Heart left ventricle (tissue), 13 donors: ENCODE results near the gene CXXC1.

Experiments used
- POLR2A ChIP-seq, 2 donors: fragments of 450-650 bp; IDR thresholded peaks; one replicate each; pipeline ENCODE4 v1.6.1; 2017; ENCODE audit warnings: antibody characterized with exemption in 2 of 2, mild to moderate bottlenecking in 2 of 2, moderate library complexity in 2 of 2
- TF ChIP-seq, protein P1 (sequence below), 12 donors: fragments of 200-600 bp; sonication (generic) in 4 of 12; IDR thresholded peaks; one replicate each; pipeline versions ENCODE4 v1.5.0 to v1.8.0; 2018 to 2022; ENCODE audit warnings: antibody characterized with exemption in 12 of 12, mild to moderate bottlenecking in 5 of 12
- donor health status: ischemic (EF 13 %, LVEDD 7.1; RV severe dilation, severe dysfunction).
- donor health status: DM: no; HTN: yes; CAD: no.
- donor health status: DM: no; HTN: no; CAD: no.
- donor health status: ischemic (EF 25% LVEDD 6.9; RV normal size, moderate dysfunction).
- donor health status: ischemic (EF 25% LVEDD 5.7; RV mildly dilated, moderate dysfunction).
- donor health status: ischemic (EF 35%, LVEDD 5.7; RV mildly dilated, moderate dysfunction).
- donor health status: nonischemic (EF 11% LVEDD 7.7; RV severe dilation, severe dysfunction).
- donor health status: DM: yes; HTN: yes; CAD: no.
- donor health status: PGD.
- donor health status: ischemic (EF 29% LVEDD 5.4; RV normal size, mild dysfunction).
- donor health status: nonischemic (EF 23%, LVEDD 6.1; RV moderate dilation, normal function).

DNA sequence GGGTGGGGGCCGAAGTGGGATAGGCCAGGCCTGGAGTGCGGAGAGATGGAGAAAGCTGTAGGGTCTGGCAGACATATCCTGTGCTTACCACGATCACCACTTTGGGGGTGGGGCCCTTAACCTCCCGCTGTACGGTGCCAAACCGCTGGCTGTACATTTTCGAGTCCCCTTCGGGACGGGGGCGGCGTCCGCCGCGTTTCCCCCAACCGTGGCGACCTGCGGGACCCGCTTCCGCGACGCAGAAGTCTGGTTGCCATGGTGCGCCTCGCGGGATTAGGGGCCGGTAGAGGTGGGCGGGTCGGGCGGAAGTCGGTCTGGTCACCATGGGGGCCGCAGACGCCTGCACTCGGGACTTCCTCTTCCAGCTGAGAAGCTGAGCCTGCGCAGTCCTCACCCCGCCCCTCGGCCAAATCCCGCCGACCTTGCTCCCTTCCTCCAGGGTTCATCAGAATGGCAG lies 21.2 kb downstream of the CXXC1 start, which contains the start of gene CFAP53:
- TF ChIP-seq, protein P1, sequence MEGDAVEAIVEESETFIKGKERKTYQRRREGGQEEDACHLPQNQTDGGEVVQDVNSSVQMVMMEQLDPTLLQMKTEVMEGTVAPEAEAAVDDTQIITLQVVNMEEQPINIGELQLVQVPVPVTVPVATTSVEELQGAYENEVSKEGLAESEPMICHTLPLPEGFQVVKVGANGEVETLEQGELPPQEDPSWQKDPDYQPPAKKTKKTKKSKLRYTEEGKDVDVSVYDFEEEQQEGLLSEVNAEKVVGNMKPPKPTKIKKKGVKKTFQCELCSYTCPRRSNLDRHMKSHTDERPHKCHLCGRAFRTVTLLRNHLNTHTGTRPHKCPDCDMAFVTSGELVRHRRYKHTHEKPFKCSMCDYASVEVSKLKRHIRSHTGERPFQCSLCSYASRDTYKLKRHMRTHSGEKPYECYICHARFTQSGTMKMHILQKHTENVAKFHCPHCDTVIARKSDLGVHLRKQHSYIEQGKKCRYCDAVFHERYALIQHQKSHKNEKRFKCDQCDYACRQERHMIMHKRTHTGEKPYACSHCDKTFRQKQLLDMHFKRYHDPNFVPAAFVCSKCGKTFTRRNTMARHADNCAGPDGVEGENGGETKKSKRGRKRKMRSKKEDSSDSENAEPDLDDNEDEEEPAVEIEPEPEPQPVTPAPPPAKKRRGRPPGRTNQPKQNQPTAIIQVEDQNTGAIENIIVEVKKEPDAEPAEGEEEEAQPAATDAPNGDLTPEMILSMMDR (IDR thresholded peaks at IDR 0.05), result no peak
- TF ChIP-seq POLR2A (IDR thresholded peaks at IDR 0.05), result peak in 1 of 2 donors; percentile 39
